SK-N-SH treated with all-trans-retinoic acid at 6 μM for 48 hours (cell line): ENCODE results near the gene LYRM4.

ENCODE experiments used
- ATAC-seq: fragments of 200-7000 bp; cut with Tn5 transposase; 3 replicates; pipeline ENCODE4 v1.9.1; 2020; ENCODE audit warnings: mild to moderate bottlenecking, moderate library complexity
- BACH2 ChIP-seq: fragments of 250-450 bp; sonication (Bioruptor Pico); IDR thresholded peaks from 2 replicates; pipeline ENCODE4 v1.9.0; 2021; ENCODE audit warnings: mild to moderate bottlenecking, borderline replicate concordance
- CREB5 ChIP-seq: fragments of 250-450 bp; sonication (Bioruptor Pico); IDR thresholded peaks from 2 replicates; pipeline ENCODE4 v1.5.1; 2020; ENCODE audit warnings: low read depth, mild to moderate bottlenecking, moderate library complexity
- CSDC2 ChIP-seq: fragments of 250-450 bp; sonication (Bioruptor Pico); IDR thresholded peaks from 2 replicates; pipeline ENCODE4 v1.5.0; 2020; ENCODE audit warnings: mild to moderate bottlenecking, moderate library complexity
- CSRNP3 ChIP-seq: fragments of 250-450 bp; sonication (Bioruptor Pico); IDR thresholded peaks from 2 replicates; pipeline ENCODE4 v1.5.1; 2021; ENCODE audit warnings: mild to moderate bottlenecking, moderate library complexity
- ESRRG ChIP-seq: fragments of 250-450 bp; sonication (Bioruptor Pico); IDR thresholded peaks from 2 replicates; pipeline ENCODE4 v1.6.1; 2021; ENCODE audit warnings: mild to moderate bottlenecking
- GLIS3 ChIP-seq: fragments of 250-450 bp; sonication (Bioruptor Pico); IDR thresholded peaks from 2 replicates; pipeline ENCODE4 v1.5.0; 2020; ENCODE audit warnings: mild to moderate bottlenecking, moderate library complexity
- ISL1 ChIP-seq: fragments of 250-450 bp; sonication (Bioruptor Pico); IDR thresholded peaks from 2 replicates; pipeline ENCODE4 v2.1.2; 2022; ENCODE audit warnings: mild to moderate bottlenecking, moderate library complexity
- OSR1 ChIP-seq: fragments of 250-450 bp; sonication (Bioruptor Pico); IDR thresholded peaks from 2 replicates; pipeline ENCODE4 v1.8.0; 2022; ENCODE audit warnings: moderate library complexity, mild to moderate bottlenecking, inconsistent platforms
- PATZ1 ChIP-seq: fragments of 250-450 bp; sonication (Bioruptor Pico); IDR thresholded peaks from 2 replicates; pipeline ENCODE4 v1.8.0; 2020; ENCODE audit warnings: mild to moderate bottlenecking, moderate library complexity, borderline replicate concordance
- POU6F1 ChIP-seq: fragments of 250-450 bp; sonication (Bioruptor Pico); IDR thresholded peaks from 2 replicates; pipeline ENCODE4 v1.8.0; 2021; ENCODE audit warnings: low read depth, mild to moderate bottlenecking, moderate library complexity, borderline replicate concordance
- PPARA ChIP-seq: fragments of 250-450 bp; sonication (Bioruptor Pico); IDR thresholded peaks from 2 replicates; pipeline ENCODE4 v1.5.0; 2020; ENCODE audit warnings: mild to moderate bottlenecking, borderline replicate concordance
- RARB ChIP-seq: fragments of 250-450 bp; sonication (Bioruptor Pico); IDR thresholded peaks from 2 replicates; pipeline ENCODE4 v1.8.0; 2021; ENCODE audit warnings: mild to moderate bottlenecking, moderate library complexity
- SNAI2 ChIP-seq: fragments of 250-450 bp; sonication (Bioruptor Pico); IDR thresholded peaks from 2 replicates; pipeline ENCODE4 v1.5.0; 2020; ENCODE audit warnings: mild to moderate bottlenecking, moderate library complexity
- TCF4 ChIP-seq: fragments of 250-450 bp; sonication (Bioruptor Pico); IDR thresholded peaks from 2 replicates; pipeline ENCODE4 v1.8.0; 2021; ENCODE audit warnings: mild to moderate bottlenecking, moderate library complexity, borderline replicate concordance
- TOX ChIP-seq: fragments of 250-450 bp; sonication (Bioruptor Pico); IDR thresholded peaks from 2 replicates; pipeline ENCODE4 v1.8.0; 2021; ENCODE audit warnings: mild to moderate bottlenecking, moderate library complexity, borderline replicate concordance
- TSHZ2 ChIP-seq: fragments of 250-450 bp; sonication (Bioruptor Pico); IDR thresholded peaks from 2 replicates; pipeline ENCODE4 v1.5.0; 2020; ENCODE audit warnings: mild to moderate bottlenecking, moderate library complexity
- ZC3H10 ChIP-seq: fragments of 250-450 bp; sonication (Bioruptor Pico); IDR thresholded peaks from 2 replicates; pipeline ENCODE4 v1.5.1; 2021; ENCODE audit warnings: mild to moderate bottlenecking, moderate library complexity
- ZFP30 ChIP-seq: fragments of 450-650 bp; formaldehyde crosslinking; IDR thresholded peaks from 2 replicates; pipeline ENCODE4 v1.5.0; 2022; ENCODE audit warnings: mild to moderate bottlenecking, moderate library complexity
- ZNF565 ChIP-seq: fragments of 450-650 bp; formaldehyde crosslinking; conservative IDR thresholded peaks from 2 replicates; pipeline ENCODE4 v1.5.0; 2020; ENCODE audit warnings: low read depth, mild to moderate bottlenecking, moderate library complexity
- ZNF8 ChIP-seq: fragments of 450-650 bp; formaldehyde crosslinking; IDR thresholded peaks from 2 replicates; pipeline ENCODE4 v1.5.0; 2020; ENCODE audit warnings: mild to moderate bottlenecking, moderate library complexity

LYRM4 gene

GRCh38 chr6:5139828-5140771 lies 120.7 kb downstream of the LYRM4 start:
- no peak for ATAC-seq
- TF ChIP-seq CSDC2 (CRISPR knock-in tag) = no peak
- TF ChIP-seq TOX (CRISPR knock-in tag) = no peak
- no peak for TF ChIP-seq OSR1 (CRISPR knock-in tag)
- no peak for TF ChIP-seq ZNF565 (CRISPR knock-in tag)
- no peak for TF ChIP-seq ZNF8 (CRISPR knock-in tag)
- TF ChIP-seq ISL1 (CRISPR knock-in tag) = no peak
- no peak for TF ChIP-seq BACH2 (CRISPR knock-in tag)
- TF ChIP-seq GLIS3 (CRISPR knock-in tag) = no peak
- no peak for TF ChIP-seq CSRNP3
- no peak for TF ChIP-seq ESRRG (CRISPR knock-in tag)
- no peak for TF ChIP-seq TCF4 (CRISPR knock-in tag)
- TF ChIP-seq PPARA (CRISPR knock-in tag) = no peak
- TF ChIP-seq POU6F1 = no peak
- TF ChIP-seq, all 23 proteins: peak for 0

GRCh38 chr6:5138995-5139827 lies 121.5 kb downstream of the LYRM4 start:
- TF ChIP-seq BACH2 (CRISPR knock-in tag) = no peak
- no peak for TF ChIP-seq ZNF8 (CRISPR knock-in tag)
- TF ChIP-seq SNAI2 (CRISPR knock-in tag) = no peak
- TF ChIP-seq TSHZ2 (CRISPR knock-in tag) = no peak
- TF ChIP-seq CREB5 (CRISPR knock-in tag) = no peak
- no peak for TF ChIP-seq CSRNP3
- no peak for TF ChIP-seq ZFP30
- TF ChIP-seq RARB = no peak
- TF ChIP-seq ZNF565 (CRISPR knock-in tag) = no peak
- TF ChIP-seq PPARA (CRISPR knock-in tag) = no peak
- TF ChIP-seq ZC3H10 (CRISPR knock-in tag) = no peak
- no peak for TF ChIP-seq ISL1 (CRISPR knock-in tag)
- no peak for TF ChIP-seq GLIS3 (CRISPR knock-in tag)
- TF ChIP-seq PATZ1 (CRISPR knock-in tag) = no peak
- TF ChIP-seq TCF4 (CRISPR knock-in tag) = no peak
- no peak for TF ChIP-seq TOX (CRISPR knock-in tag)
- no peak for TF ChIP-seq CSDC2 (CRISPR knock-in tag)
- no peak for ATAC-seq
